CD8-positive, alpha-beta memory T cell (primary cell): Measurements from ENCODE around the gene ME1. TPM values are rescaled to one million over a fixed set of nuclear protein-coding genes. Genes with fewer than 3 reads are reported as not detected.
A peak's percentile ranks its signal among the peaks of the same experiment; 100 is the strongest.

ENCODE experiments used
- CTCF ChIA-PET: fragments of 350-600 bp; sonication (Branson Sonifier 250); formaldehyde crosslinking; loops from one replicate; lab custom pipeline; 2021; ENCODE audit warnings: antibody characterized with exemption; lab: Charles Lee
- POLR2A ChIA-PET: fragments of 350-600 bp; sonication (Branson Sonifier 250); formaldehyde crosslinking; loops from one replicate; lab custom pipeline; 2021; ENCODE audit warnings: antibody characterized with exemption; lab: Charles Lee
- DNase-seq, 5 donors: peaks; one replicate each; pipeline versions ENCODE4 v3.0.0 to v3.0.0-alpha.2; 2020 to 2022; ENCODE audit warnings: mixed read lengths in 1 of 5
- H3K27ac ChIP-seq: one replicate; pipeline ENCODE4 v1.7.0; 2013; ENCODE audit warnings: low read depth, mild to moderate bottlenecking, low read length, moderate library complexity
- H3K27me3 ChIP-seq: 2 replicates; pipeline ENCODE4 v1.7.0; 2013; ENCODE audit warnings: low read length, mild to moderate bottlenecking; ENCODE audit not compliant: insufficient read depth, poor library complexity, severe bottlenecking
- H3K36me3 ChIP-seq: 2 replicates; pipeline ENCODE4 v1.7.0; 2013; ENCODE audit warnings: mild to moderate bottlenecking, low read length, moderate library complexity; ENCODE audit not compliant: insufficient read depth
- H3K4me1 ChIP-seq: 2 replicates; pipeline ENCODE4 v1.7.0; 2013; ENCODE audit warnings: mild to moderate bottlenecking, low read length, moderate library complexity; ENCODE audit not compliant: insufficient read depth
- H3K4me3 ChIP-seq: 2 replicates; pipeline ENCODE4 v1.7.0; 2013; ENCODE audit warnings: mild to moderate bottlenecking, low read length
- H3K9me3 ChIP-seq: 2 replicates; pipeline ENCODE4 v1.7.0; 2013; ENCODE audit warnings: mild to moderate bottlenecking, low read length
- H3K27ac Mint-ChIP-seq, 8 donors: one replicate each; pipeline ENCODE4 v1.8.0; 2020 to 2021; ENCODE audit warnings: mixed read lengths in 8 of 8, mild to moderate bottlenecking in 6 of 8, inconsistent platforms in 3 of 8, moderate library complexity in 3 of 8
- H3K27me3 Mint-ChIP-seq, 2 donors: one replicate each; pipeline ENCODE4 v1.8.0; 2020 to 2021; ENCODE audit warnings: mixed read lengths in 2 of 2, mild to moderate bottlenecking in 1 of 2, moderate library complexity in 1 of 2
- H3K36me3 Mint-ChIP-seq, 3 donors: one replicate each; pipeline ENCODE4 v1.8.0; 2020 to 2021; ENCODE audit warnings: mixed read lengths in 3 of 3, inconsistent platforms in 1 of 3, mild to moderate bottlenecking in 1 of 3
- H3K4me1 Mint-ChIP-seq, 3 donors: one replicate each; pipeline ENCODE4 v1.8.0; 2020 to 2021; ENCODE audit warnings: mixed read lengths in 3 of 3, inconsistent platforms in 1 of 3, mild to moderate bottlenecking in 1 of 3
- H3K4me3 Mint-ChIP-seq, 7 donors: one replicate each; pipeline ENCODE4 v1.8.0; 2020 to 2021; ENCODE audit warnings: mixed read lengths in 7 of 7, mild to moderate bottlenecking in 6 of 7, moderate library complexity in 4 of 7, inconsistent platforms in 2 of 7
- H3K9me3 Mint-ChIP-seq, 5 donors: one replicate each; pipeline ENCODE4 v1.8.0; 2020 to 2022; ENCODE audit warnings: mixed read lengths in 5 of 5, mild to moderate bottlenecking in 3 of 5, moderate library complexity in 2 of 5, inconsistent platforms in 1 of 5
- polyA plus RNA-seq: library from polyadenylated mRNA; unstranded; fragments of 300-500 nt; fragmentation: Illumina TruSeq; gene quantifications from one replicate; pipeline ENCODE4 v1.2.3, GENCODE V29; 2021
- total RNA-seq, 2 experiments: library from RNA; stranded (reverse); gene quantifications; one replicate each; pipeline ENCODE4 v1.2.3, GENCODE V29; 2021

Gene ME1
- total and polyA plus RNA-seq, 3 experiments from 2014 or later, result 0.42 to 4.9 (median 0.50) TPM

GRCh38 chr6:83389606-83390005, 41.2 kb downstream of the ME1 start:
- peaks cover 0 to 4% (median 0%) of the 10 kb centered on the region in 3 donors for H3K36me3 Mint-ChIP-seq
- H3K4me1 Mint-ChIP-seq, result peaks cover 0 to 6% (median 4%) of the 10 kb centered on the region in 3 donors
- no peaks in the 10 kb centered on the region for H3K9me3 Mint-ChIP-seq
- peak overlapping the region in 5 of 7 donors; percentile 15 to 78 (median 57) for H3K4me3 Mint-ChIP-seq
- ChIA-PET CTCF (no interaction called here), POLR2A (no interaction called here)
- no peak overlapping the region for H3K27ac ChIP-seq
- H3K27ac Mint-ChIP-seq, result peak overlapping the region in 3 of 8 donors; percentile 34 to 86 (median 77)
- H3K4me3 ChIP-seq, result no peak overlapping the region
- peaks cover 0 to 3% of the 10 kb centered on the region in 2 donors for H3K27me3 Mint-ChIP-seq
- H3K9me3 ChIP-seq, result no peaks in the 10 kb centered on the region
- H3K4me1 ChIP-seq, result no peaks in the 10 kb centered on the region
- no peaks in the 10 kb centered on the region for H3K36me3 ChIP-seq
- no peaks in the 10 kb centered on the region for H3K27me3 ChIP-seq
- DNase-seq, result peak in 1 of 5 donors; percentile 28

DNA sequence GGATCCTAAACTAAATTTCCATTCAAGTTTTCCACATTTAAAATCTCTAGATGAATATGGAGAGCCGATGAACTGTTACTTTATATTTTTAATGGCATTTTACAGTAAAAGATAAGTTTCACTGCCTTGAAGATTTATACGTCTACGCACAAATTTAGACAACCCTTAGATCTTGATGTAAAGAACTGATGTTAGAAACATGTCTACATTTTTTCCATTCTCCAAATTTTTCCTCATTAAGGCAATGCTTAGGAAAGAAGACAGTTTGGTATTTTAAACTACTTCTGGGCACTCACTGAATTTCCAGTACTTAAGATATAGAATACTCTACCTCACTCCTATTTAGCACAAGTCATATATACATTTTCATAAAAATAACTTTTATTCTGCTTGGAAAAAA, 45.4 kb downstream of the ME1 start:
- no peak overlapping the region for H3K27ac ChIP-seq
- H3K9me3 ChIP-seq, result no peaks in the 10 kb centered on the region
- peaks cover 0 to 3% of the 10 kb centered on the region in 2 donors for H3K27me3 Mint-ChIP-seq
- ChIA-PET POLR2A (no interaction called here), CTCF (no interaction called here)
- H3K27me3 ChIP-seq, result no peaks in the 10 kb centered on the region
- DNase-seq, result no peak
- H3K27ac Mint-ChIP-seq, result peak overlapping the region in 3 of 8 donors; percentile 54 to 79 (median 55)
- peaks cover 0 to 10% (median 4%) of the 10 kb centered on the region in 3 donors for H3K4me1 Mint-ChIP-seq
- H3K9me3 Mint-ChIP-seq, result no peaks in the 10 kb centered on the region
- H3K4me3 ChIP-seq, result no peak overlapping the region
- peaks cover 0 to 4% (median 0%) of the 10 kb centered on the region in 3 donors for H3K36me3 Mint-ChIP-seq
- no peaks in the 10 kb centered on the region for H3K4me1 ChIP-seq
- peak overlapping the region in 1 of 7 donors; percentile 41 for H3K4me3 Mint-ChIP-seq
- no peaks in the 10 kb centered on the region for H3K36me3 ChIP-seq

- Mint-ChIP-seq H3K27me3 (peaks cover 0 to 3% of the 10 kb centered on the region in 2 donors), H3K4me3 (peak overlapping the region in 4 of 7 donors; percentile 0 to 61 (median 29)), H3K4me1 (peaks cover 0 to 10% (median 4%) of the 10 kb centered on the region in 3 donors), H3K9me3 (no peaks in the 10 kb centered on the region), H3K36me3 (peaks cover 0 to 4% (median 0%) of the 10 kb centered on the region in 3 donors), H3K27ac (peak overlapping the region in 4 of 8 donors; percentile 55 to 87 (median 67))
- POLR2A ChIA-PET, result no interaction called here
- Histone ChIP-seq H3K36me3 (no peaks in the 10 kb centered on the region), H3K4me3 (no peak overlapping the region), H3K27me3 (no peaks in the 10 kb centered on the region), H3K4me1 (no peaks in the 10 kb centered on the region), H3K27ac (no peak overlapping the region), H3K9me3 (no peaks in the 10 kb centered on the region)
- no peak for DNase-seq
- CTCF ChIA-PET, result no interaction called here
Measured at GRCh38 chr6:83384751-83385150, 46.1 kb downstream of the ME1 start.

GRCh38 chr6:83381949-83382348, 48.9 kb downstream of the ME1 start:
- no peak for DNase-seq
- H3K27ac Mint-ChIP-seq, result no peak overlapping the region

GRCh38 chr6:83378621-83379388, 52.0 kb downstream of the ME1 start:
- H3K9me3 Mint-ChIP-seq, result peaks cover 0 to 7% (median 0%) of the 10 kb centered on the region in 5 donors
- H3K4me1 Mint-ChIP-seq, result peaks cover 0 to 6% (median 0%) of the 10 kb centered on the region in 3 donors
- Histone ChIP-seq H3K36me3 (no peaks in the 10 kb centered on the region), H3K4me3 (no peak overlapping the region), H3K4me1 (no peaks in the 10 kb centered on the region), H3K27ac (no peak overlapping the region), H3K9me3 (no peaks in the 10 kb centered on the region), H3K27me3 (no peaks in the 10 kb centered on the region)
- no peak for DNase-seq
- H3K27me3 Mint-ChIP-seq, result no peaks in the 10 kb centered on the region
- H3K27ac Mint-ChIP-seq, result peak overlapping the region in 1 of 8 donors; percentile 3
- H3K36me3 Mint-ChIP-seq, result no peaks in the 10 kb centered on the region
- CTCF ChIA-PET, result no interaction called here
- POLR2A ChIA-PET, result no interaction called here
- H3K4me3 Mint-ChIP-seq, result peak overlapping the region in 1 of 7 donors; percentile 32

More at GRCh38 chr6:83381949-83382348, 48.9 kb downstream of the ME1 start:
- Histone ChIP-seq H3K4me1 (no peaks in the 10 kb centered on the region), H3K9me3 (no peaks in the 10 kb centered on the region), H3K4me3 (no peak overlapping the region), H3K36me3 (no peaks in the 10 kb centered on the region), H3K27me3 (no peaks in the 10 kb centered on the region), H3K27ac (no peak overlapping the region)
- Mint-ChIP-seq H3K4me1 (peaks cover 0 to 12% (median 0%) of the 10 kb centered on the region in 3 donors), H3K4me3 (no peak overlapping the region), H3K27me3 (no peaks in the 10 kb centered on the region), H3K9me3 (no peaks in the 10 kb centered on the region), H3K36me3 (no peaks in the 10 kb centered on the region)
- POLR2A ChIA-PET, result no interaction called here
- CTCF ChIA-PET, result no interaction called here

- POLR2A ChIA-PET, result no interaction called here
- Histone ChIP-seq H3K27me3 (no peaks in the 10 kb centered on the region), H3K9me3 (no peaks in the 10 kb centered on the region), H3K27ac (no peak overlapping the region), H3K4me1 (no peaks in the 10 kb centered on the region), H3K4me3 (no peak overlapping the region), H3K36me3 (no peaks in the 10 kb centered on the region)
- Mint-ChIP-seq H3K36me3 (no peaks in the 10 kb centered on the region), H3K4me3 (no peak overlapping the region), H3K27ac (no peak overlapping the region), H3K27me3 (no peaks in the 10 kb centered on the region), H3K9me3 (peaks cover 0 to 7% (median 0%) of the 10 kb centered on the region in 5 donors), H3K4me1 (no peaks in the 10 kb centered on the region)
- DNase-seq, result no peak
- CTCF ChIA-PET, result no interaction called here
Measured at GRCh38 chr6:83371423-83371822, 59.4 kb downstream of the ME1 start.

DNA sequence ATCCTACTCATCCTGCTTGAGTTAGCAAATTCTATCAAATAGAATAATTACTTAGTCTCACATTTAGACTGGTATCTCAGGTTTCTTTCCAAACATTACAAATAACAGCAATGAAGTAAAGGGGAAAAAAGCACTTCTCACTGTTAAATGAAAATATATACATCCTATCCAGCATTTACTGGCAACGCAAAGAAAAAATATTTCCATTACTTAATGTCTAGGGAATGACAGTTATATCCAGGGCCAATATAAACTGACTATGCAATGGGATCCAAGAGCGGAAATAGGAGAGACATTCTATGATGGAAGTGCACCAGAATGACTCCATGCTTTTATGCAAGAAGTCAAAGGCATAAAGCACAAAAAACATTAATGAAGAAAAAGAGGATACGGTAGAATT, 60.3 kb downstream of the ME1 start:
- no peak overlapping the region for H3K4me3 ChIP-seq
- no peaks in the 10 kb centered on the region for H3K36me3 ChIP-seq
- Mint-ChIP-seq H3K4me1 (no peaks in the 10 kb centered on the region), H3K9me3 (peaks cover 0 to 6% (median 0%) of the 10 kb centered on the region in 5 donors), H3K4me3 (no peak overlapping the region), H3K27ac (no peak overlapping the region), H3K36me3 (no peaks in the 10 kb centered on the region), H3K27me3 (no peaks in the 10 kb centered on the region)
- ChIA-PET POLR2A (no interaction called here), CTCF (no interaction called here)
- DNase-seq, result no peak
- H3K27ac ChIP-seq, result no peak overlapping the region
- no peaks in the 10 kb centered on the region for H3K4me1 ChIP-seq
- no peaks in the 10 kb centered on the region for H3K9me3 ChIP-seq
- H3K27me3 ChIP-seq, result no peaks in the 10 kb centered on the region

GRCh38 chr6:83369692-83370091, 61.2 kb downstream of the ME1 start:
- no peaks in the 10 kb centered on the region for H3K27me3 ChIP-seq
- ChIA-PET POLR2A (no interaction called here), CTCF (no interaction called here)
- Mint-ChIP-seq H3K27ac (peak overlapping the region in 2 of 8 donors; percentile 9 to 86), H3K36me3 (no peaks in the 10 kb centered on the region), H3K27me3 (peaks cover 0 to 1% of the 10 kb centered on the region in 2 donors), H3K4me1 (no peaks in the 10 kb centered on the region), H3K4me3 (no peak overlapping the region), H3K9me3 (peaks cover 0 to 2% (median 0%) of the 10 kb centered on the region in 5 donors)
- no peaks in the 10 kb centered on the region for H3K4me1 ChIP-seq
- H3K27ac ChIP-seq, result no peak overlapping the region
- no peak overlapping the region for H3K4me3 ChIP-seq
- no peak for DNase-seq
- H3K36me3 ChIP-seq, result no peaks in the 10 kb centered on the region
- H3K9me3 ChIP-seq, result no peaks in the 10 kb centered on the region
